Measurements from ENCODE around the gene CSNK2A2. TPM values are rescaled to one million over a fixed set of nuclear protein-coding genes. Genes with fewer than 3 reads are reported as not detected.

Gene CSNK2A2
- total and polyA plus RNA-seq, 9 of the 15 experiments (the other 6 are each of a cell fraction or from before 2014, with no cell fraction given) = 20.8 to 109 (median 44.7) TPM

DNA sequence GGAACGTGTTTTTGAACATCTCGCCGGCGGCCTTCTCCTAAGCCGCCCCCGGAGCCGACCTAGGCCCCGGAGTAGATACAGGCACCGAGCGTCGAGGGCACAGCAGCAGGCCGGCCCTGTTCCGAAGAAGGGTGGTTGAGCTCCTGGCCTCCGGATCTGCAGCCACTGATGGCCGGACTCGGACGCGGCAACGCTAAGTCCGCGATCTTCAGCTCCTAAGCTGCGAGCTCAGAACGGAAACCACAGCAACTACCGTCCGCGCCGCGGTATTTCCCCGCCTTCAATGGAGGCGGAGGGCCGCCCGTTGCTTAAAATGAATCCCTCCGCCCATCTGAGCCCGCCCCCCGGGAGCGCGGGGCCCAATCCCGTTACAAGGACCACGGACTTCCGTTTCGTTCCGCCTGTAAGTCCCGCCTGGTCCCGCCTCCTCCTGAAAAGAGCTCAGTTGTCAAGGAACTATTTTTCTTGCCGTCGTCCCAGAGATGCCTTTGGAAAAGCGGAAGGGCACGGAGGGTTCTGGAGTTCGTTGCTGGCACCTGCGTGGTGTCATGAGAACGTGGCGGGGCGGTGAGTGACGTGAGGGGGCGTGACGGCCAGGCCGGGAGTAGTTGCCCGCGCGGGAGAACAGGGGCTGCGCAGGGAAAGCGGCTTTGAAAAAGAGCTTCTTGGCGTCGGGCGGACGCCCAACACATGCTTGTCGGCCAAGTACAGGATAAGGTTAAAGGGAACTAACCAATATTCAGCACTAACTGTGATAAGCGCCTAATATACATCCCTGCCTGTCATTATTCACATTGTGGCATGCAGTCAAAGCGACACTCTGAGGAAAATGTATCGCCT lies 68.6 kb downstream of the CSNK2A2 start, which contains the start of gene CFAP20 (continued):
- TF ChIP-seq, protein P1, sequence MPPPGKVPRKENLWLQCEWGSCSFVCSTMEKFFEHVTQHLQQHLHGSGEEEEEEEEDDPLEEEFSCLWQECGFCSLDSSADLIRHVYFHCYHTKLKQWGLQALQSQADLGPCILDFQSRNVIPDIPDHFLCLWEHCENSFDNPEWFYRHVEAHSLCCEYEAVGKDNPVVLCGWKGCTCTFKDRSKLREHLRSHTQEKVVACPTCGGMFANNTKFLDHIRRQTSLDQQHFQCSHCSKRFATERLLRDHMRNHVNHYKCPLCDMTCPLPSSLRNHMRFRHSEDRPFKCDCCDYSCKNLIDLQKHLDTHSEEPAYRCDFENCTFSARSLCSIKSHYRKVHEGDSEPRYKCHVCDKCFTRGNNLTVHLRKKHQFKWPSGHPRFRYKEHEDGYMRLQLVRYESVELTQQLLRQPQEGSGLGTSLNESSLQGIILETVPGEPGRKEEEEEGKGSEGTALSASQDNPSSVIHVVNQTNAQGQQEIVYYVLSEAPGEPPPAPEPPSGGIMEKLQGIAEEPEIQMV (tag; conservative IDR thresholded peaks at IDR 0.05; ENCODE audit: low read depth) = peak; percentile 72; the same call in 1 of the 2 replicates
- no peak for TF ChIP-seq ZNF134 (CRISPR knock-in tag; conservative IDR thresholded peaks at IDR 0.05)
- TF ChIP-seq, protein P2, sequence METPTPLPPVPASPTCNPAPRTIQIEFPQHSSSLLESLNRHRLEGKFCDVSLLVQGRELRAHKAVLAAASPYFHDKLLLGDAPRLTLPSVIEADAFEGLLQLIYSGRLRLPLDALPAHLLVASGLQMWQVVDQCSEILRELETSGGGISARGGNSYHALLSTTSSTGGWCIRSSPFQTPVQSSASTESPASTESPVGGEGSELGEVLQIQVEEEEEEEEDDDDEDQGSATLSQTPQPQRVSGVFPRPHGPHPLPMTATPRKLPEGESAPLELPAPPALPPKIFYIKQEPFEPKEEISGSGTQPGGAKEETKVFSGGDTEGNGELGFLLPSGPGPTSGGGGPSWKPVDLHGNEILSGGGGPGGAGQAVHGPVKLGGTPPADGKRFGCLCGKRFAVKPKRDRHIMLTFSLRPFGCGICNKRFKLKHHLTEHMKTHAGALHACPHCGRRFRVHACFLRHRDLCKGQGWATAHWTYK (CRISPR knock-in tag; IDR thresholded peaks at IDR 0.05) = peak; percentile 76; the same call in 1 of the 2 replicates
- TF ChIP-seq GTF2F1 (IDR thresholded peaks at IDR 0.05; ENCODE audit: low read depth, low read length) = peak; percentile 68
- TF ChIP-seq, protein P3, sequence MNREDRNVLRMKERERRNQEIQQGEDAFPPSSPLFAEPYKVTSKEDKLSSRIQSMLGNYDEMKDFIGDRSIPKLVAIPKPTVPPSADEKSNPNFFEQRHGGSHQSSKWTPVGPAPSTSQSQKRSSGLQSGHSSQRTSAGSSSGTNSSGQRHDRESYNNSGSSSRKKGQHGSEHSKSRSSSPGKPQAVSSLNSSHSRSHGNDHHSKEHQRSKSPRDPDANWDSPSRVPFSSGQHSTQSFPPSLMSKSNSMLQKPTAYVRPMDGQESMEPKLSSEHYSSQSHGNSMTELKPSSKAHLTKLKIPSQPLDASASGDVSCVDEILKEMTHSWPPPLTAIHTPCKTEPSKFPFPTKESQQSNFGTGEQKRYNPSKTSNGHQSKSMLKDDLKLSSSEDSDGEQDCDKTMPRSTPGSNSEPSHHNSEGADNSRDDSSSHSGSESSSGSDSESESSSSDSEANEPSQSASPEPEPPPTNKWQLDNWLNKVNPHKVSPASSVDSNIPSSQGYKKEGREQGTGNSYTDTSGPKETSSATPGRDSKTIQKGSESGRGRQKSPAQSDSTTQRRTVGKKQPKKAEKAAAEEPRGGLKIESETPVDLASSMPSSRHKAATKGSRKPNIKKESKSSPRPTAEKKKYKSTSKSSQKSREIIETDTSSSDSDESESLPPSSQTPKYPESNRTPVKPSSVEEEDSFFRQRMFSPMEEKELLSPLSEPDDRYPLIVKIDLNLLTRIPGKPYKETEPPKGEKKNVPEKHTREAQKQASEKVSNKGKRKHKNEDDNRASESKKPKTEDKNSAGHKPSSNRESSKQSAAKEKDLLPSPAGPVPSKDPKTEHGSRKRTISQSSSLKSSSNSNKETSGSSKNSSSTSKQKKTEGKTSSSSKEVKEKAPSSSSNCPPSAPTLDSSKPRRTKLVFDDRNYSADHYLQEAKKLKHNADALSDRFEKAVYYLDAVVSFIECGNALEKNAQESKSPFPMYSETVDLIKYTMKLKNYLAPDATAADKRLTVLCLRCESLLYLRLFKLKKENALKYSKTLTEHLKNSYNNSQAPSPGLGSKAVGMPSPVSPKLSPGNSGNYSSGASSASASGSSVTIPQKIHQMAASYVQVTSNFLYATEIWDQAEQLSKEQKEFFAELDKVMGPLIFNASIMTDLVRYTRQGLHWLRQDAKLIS (CRISPR knock-in tag; IDR thresholded peaks at IDR 0.05) = 0 out of 2 replicates have a peak, but pooled peaks have one; percentile 24
- TF ChIP-seq FOSL1 (tag; conservative IDR thresholded peaks at IDR 0.05) = peak; percentile 61
- peak; percentile 97 for TF ChIP-seq RBFOX2 (IDR thresholded peaks at IDR 0.05; ENCODE audit: low read depth, low read length)
- TF ChIP-seq, protein P4, sequence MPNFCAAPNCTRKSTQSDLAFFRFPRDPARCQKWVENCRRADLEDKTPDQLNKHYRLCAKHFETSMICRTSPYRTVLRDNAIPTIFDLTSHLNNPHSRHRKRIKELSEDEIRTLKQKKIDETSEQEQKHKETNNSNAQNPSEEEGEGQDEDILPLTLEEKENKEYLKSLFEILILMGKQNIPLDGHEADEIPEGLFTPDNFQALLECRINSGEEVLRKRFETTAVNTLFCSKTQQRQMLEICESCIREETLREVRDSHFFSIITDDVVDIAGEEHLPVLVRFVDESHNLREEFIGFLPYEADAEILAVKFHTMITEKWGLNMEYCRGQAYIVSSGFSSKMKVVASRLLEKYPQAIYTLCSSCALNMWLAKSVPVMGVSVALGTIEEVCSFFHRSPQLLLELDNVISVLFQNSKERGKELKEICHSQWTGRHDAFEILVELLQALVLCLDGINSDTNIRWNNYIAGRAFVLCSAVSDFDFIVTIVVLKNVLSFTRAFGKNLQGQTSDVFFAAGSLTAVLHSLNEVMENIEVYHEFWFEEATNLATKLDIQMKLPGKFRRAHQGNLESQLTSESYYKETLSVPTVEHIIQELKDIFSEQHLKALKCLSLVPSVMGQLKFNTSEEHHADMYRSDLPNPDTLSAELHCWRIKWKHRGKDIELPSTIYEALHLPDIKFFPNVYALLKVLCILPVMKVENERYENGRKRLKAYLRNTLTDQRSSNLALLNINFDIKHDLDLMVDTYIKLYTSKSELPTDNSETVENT (CRISPR knock-in tag; IDR thresholded peaks at IDR 0.05) = peak; percentile 27; the same call in 1 of the 2 replicates
- TF ChIP-seq HEY1 (CRISPR knock-in tag; IDR thresholded peaks at IDR 0.05; ENCODE audit: borderline replicate concordance) = no peak
- TF ChIP-seq TCF7L2 (IDR thresholded peaks at IDR 0.05; ENCODE audit: low read depth, low read length) = no peak
- TF ChIP-seq, protein P5, sequence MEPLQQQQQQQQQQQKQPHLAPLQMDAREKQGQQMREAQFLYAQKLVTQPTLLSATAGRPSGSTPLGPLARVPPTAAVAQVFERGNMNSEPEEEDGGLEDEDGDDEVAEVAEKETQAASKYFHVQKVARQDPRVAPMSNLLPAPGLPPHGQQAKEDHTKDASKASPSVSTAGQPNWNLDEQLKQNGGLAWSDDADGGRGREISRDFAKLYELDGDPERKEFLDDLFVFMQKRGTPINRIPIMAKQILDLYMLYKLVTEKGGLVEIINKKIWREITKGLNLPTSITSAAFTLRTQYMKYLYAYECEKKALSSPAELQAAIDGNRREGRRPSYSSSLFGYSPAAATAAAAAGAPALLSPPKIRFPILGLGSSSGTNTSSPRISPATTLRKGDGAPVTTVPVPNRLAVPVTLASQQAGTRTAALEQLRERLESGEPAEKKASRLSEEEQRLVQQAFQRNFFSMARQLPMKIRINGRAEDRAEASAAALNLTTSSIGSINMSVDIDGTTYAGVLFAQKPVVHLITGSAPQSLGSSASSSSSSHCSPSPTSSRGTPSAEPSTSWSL (CRISPR knock-in tag; IDR thresholded peaks at IDR 0.05; ENCODE audit: borderline replicate concordance) = 0 out of 2 replicates have a peak, but pooled peaks have one; percentile 39
- TF ChIP-seq TEAD1 (CRISPR knock-in tag; IDR thresholded peaks at IDR 0.05) = peak in 1 of 2 experiments; percentile 97; a peak in 2 of 4 replicates
- no peak for TF ChIP-seq ZNF274 (IDR thresholded peaks at IDR 0.05; ENCODE audit: borderline replicate concordance, low read depth, low read length)
- no peak for TF ChIP-seq HNRNPUL1 (IDR thresholded peaks at IDR 0.05; ENCODE audit: low read length)
- no peak for TF ChIP-seq SRSF1 (IDR thresholded peaks at IDR 0.05; ENCODE audit: low read depth, low read length)

Measured in K562 (cell line).